Tibial nerve (tissue), 4 donors: ENCODE data around the gene KPNA5.

Experiments
- CTCF ChIP-seq, 5 experiments: fragments of 200-600 bp in 3 of 5; fragments of 450-650 bp in 2 of 5; sonication (generic) in 3 of 5; IDR thresholded peaks; one replicate each; pipeline ENCODE4 v1.5.1; 2016 to 2019; ENCODE audit warnings: antibody characterized with exemption in 5 of 5, mild to moderate bottlenecking in 3 of 5, moderate library complexity in 2 of 5
- EP300 ChIP-seq, 2 donors: sonication (generic); formaldehyde crosslinking; IDR thresholded peaks; one replicate each; pipeline ENCODE4 v1.6.1; 2017; ENCODE audit warnings: antibody characterized with exemption in 2 of 2, mild to moderate bottlenecking in 1 of 2
- POLR2A ChIP-seq, 2 donors: fragments of 450-650 bp; IDR thresholded peaks; one replicate each; pipeline ENCODE4 v1.6.1; 2017; ENCODE audit warnings: antibody characterized with exemption in 2 of 2, mild to moderate bottlenecking in 2 of 2, moderate library complexity in 2 of 2

- TF ChIP-seq CTCF (IDR thresholded peaks at IDR 0.05) (no peak), POLR2A (IDR thresholded peaks at IDR 0.05) (no peak), EP300 (IDR thresholded peaks at IDR 0.05) (no peak)
These were observed 91.4 kb downstream of the KPNA5 start for GRCh38 chr6:116772450-116772849.
